HG03280 (cell line): ENCODE results near the gene NT5DC4.
A peak's percentile ranks its signal among the peaks of the same experiment; 100 is the strongest.

Experiments
- ATAC-seq: cut with Tn5 transposase; IDR thresholded peaks from one replicate; pipeline ENCODE4 v1.9.1; 2021; ENCODE audit warnings: mild to moderate bottlenecking, moderate library complexity; ENCODE audit not compliant: unreplicated experiment

Gene NT5DC4

GRCh38 chr2:112782234-112782799 lies 61.5 kb downstream of the NT5DC4 start:
- peak; percentile 80 for ATAC-seq

- ATAC-seq = no peak
Measured at GRCh38 chr2:112783187-112783714, 62.4 kb downstream of the NT5DC4 start.

- ATAC-seq = no peak
Measured at GRCh38 chr2:112784199-112785189, 63.7 kb downstream of the NT5DC4 start, which contains the start of gene IL1A. Gene IL1A (minus strand): TSS chr2:112784493. CDS start chr2:112783770, 723 bp downstream.

- no peak for ATAC-seq
Measured at GRCh38 chr2:112787294-112787693, 66.5 kb downstream of the NT5DC4 start.

GRCh38 chr2:112787729-112788393 lies 67.0 kb downstream of the NT5DC4 start:
- ATAC-seq = no peak

- no peak for ATAC-seq
Measured at GRCh38 chr2:112788653-112789052, 67.8 kb downstream of the NT5DC4 start.
